Measurements from ENCODE around the gene KCNQ1. TPM values are rescaled to one million over a fixed set of nuclear protein-coding genes. Genes with fewer than 3 reads are reported as not detected.

Gene KCNQ1
- total and polyA plus RNA-seq, 12 donors = 11.0 to 447 (median 320) TPM

DNA sequence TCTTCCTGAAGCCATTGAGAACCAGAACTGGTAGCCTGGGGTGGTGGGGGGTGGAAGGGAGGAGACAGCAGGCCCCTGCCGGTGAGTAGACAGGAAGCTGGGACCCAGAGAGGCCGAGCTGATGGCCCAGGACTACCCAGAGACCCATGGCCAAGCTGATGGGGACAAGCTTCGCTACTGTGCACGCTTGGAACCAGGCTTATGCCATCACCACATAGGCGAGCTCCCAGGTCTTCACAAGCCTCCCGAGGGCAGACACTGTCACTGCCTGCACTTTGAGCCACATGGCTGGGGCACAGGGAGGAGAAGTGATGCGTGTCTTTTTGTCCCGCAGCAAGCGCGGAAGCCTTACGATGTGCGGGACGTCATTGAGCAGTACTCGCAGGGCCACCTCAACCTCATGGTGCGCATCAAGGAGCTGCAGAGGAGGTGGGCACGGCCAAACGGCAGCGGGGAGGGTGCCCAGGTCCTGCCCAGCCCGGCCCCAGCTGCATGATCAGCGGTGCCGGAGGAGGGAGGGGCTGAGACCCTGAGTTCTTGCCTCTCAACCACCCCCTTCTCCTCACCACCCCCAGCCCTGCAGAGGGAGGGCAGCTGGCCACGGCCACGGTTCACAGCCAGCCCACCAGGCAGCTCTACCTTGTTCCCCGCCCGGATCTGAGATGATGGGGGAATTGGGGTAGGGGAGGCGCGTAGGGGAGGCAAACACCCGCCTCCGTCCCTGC lies 331.0 kb downstream of the KCNQ1 start:
- no peak for TF ChIP-seq POLR2A (IDR thresholded peaks at IDR 0.05)
- TF ChIP-seq, protein P1, sequence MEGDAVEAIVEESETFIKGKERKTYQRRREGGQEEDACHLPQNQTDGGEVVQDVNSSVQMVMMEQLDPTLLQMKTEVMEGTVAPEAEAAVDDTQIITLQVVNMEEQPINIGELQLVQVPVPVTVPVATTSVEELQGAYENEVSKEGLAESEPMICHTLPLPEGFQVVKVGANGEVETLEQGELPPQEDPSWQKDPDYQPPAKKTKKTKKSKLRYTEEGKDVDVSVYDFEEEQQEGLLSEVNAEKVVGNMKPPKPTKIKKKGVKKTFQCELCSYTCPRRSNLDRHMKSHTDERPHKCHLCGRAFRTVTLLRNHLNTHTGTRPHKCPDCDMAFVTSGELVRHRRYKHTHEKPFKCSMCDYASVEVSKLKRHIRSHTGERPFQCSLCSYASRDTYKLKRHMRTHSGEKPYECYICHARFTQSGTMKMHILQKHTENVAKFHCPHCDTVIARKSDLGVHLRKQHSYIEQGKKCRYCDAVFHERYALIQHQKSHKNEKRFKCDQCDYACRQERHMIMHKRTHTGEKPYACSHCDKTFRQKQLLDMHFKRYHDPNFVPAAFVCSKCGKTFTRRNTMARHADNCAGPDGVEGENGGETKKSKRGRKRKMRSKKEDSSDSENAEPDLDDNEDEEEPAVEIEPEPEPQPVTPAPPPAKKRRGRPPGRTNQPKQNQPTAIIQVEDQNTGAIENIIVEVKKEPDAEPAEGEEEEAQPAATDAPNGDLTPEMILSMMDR (IDR thresholded peaks at IDR 0.05) = no peak
- H3K27me3 ChIP-seq = no peaks in the 10 kb centered on the region
- H3K36me3 ChIP-seq (replicated peaks in 1 of 2) = peaks cover 0 to 4% of the 10 kb centered on the region in 2 donors
- intact Hi-C loops (cut with DNase I) = no loop called here
- 90 to 100% (median 95%) methylated on average over 14 to 29 of the region's 29 CpGs for WGBS, 4 donors
- H3K27ac ChIP-seq = peak overlapping the region in 3 of 5 donors; percentile 85 to 99 (median 90)
- no peaks in the 10 kb centered on the region for H3K9me3 ChIP-seq (replicated peaks in 1 of 3)
- H3K4me3 ChIP-seq = no peak overlapping the region
- DNase-seq = peak in 6 of 7 donors; percentile 10 to 53 (median 18)
- H3K4me1 ChIP-seq (replicated peaks in 1 of 2) = peaks cover 41 to 44% of the 10 kb centered on the region in 2 donors

DNA sequence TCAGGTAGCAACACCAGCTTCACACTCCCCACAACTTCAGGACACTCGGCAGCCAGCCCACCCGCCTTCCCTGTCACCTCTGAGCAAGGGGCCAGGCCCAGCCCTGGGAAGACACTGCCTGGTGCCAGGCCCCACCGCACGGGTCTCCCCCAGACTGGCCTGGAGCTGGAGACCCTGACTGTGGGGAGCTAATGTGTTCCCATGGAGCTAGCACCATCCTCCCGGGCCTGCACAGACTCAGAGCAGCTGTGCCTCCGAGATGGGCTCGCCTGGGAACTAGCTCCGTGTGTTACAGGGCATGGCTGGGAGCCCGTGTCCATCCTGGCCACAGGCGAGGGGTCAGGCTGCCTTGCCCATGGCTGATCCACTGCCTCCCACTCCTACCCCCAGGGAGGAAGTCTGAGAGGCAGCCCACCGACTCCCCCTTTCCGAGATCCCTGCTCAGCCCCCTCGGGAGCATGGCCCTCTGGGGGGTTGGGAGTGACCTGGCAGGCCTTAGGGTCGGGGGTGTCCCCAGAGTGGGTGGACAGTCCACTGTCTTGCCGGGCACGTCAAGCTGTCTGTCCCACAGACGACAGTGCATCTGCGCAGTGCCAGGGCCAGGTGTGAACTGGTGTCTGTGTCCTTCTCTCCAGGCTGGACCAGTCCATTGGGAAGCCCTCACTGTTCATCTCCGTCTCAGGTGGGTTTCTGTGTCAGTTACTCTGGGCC lies 331.7 kb downstream of the KCNQ1 start:
- DNase-seq = peak in 6 of 7 donors; percentile 9 to 60 (median 22)
- no peaks in the 10 kb centered on the region for H3K9me3 ChIP-seq (replicated peaks in 1 of 3)
- peaks cover 48 to 49% of the 10 kb centered on the region in 2 donors for H3K4me1 ChIP-seq (replicated peaks in 1 of 2)
- H3K4me3 ChIP-seq = no peak overlapping the region
- H3K27ac ChIP-seq = peak overlapping the region in 3 of 5 donors; percentile 85 to 99 (median 90)
- 89 to 93% (median 91%) methylated on average over 4 to 19 of the region's 19 CpGs for WGBS, 4 donors
- intact Hi-C loops (cut with DNase I) = no loop called here
- peaks cover 0 to 4% of the 10 kb centered on the region in 2 donors for H3K36me3 ChIP-seq (replicated peaks in 1 of 2)
- H3K27me3 ChIP-seq = no peaks in the 10 kb centered on the region
- no peak for TF ChIP-seq POLR2A (IDR thresholded peaks at IDR 0.05)
- TF ChIP-seq, protein P1 (IDR thresholded peaks at IDR 0.05) = no peak

DNA sequence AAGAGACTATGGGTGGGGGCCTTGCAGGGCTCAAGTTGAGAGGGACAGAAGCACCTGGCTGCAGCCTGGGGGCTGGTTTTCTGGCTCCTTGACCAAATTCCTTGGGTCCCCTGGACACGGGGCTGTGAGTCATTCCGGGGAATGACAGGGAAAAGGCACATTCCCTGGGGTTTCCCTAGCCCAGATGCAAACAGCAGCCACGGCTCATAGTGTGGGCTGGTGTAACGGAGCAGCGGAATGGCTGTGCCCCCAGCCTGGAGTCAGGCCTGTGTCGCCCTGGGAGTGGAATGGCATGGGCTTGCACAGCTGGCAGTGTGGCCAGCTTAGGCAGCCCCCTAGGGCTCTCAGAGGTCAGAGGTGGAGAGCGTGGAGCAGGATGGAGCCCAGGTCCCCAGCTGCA lies 332.6 kb downstream of the KCNQ1 start:
- TF ChIP-seq, protein P1 (IDR thresholded peaks at IDR 0.05) = no peak
- no peak for TF ChIP-seq POLR2A (IDR thresholded peaks at IDR 0.05)
- no peaks in the 10 kb centered on the region for H3K27me3 ChIP-seq
- intact Hi-C loops (cut with DNase I) = no loop called here
- peaks cover 48 to 49% of the 10 kb centered on the region in 2 donors for H3K4me1 ChIP-seq (replicated peaks in 1 of 2)
- WGBS, 4 donors = 59 to 76% (median 64%) methylated on average over 3 to 7 of the region's 7 CpGs
- no peak overlapping the region for H3K4me3 ChIP-seq
- H3K9me3 ChIP-seq (replicated peaks in 1 of 3) = no peaks in the 10 kb centered on the region
- peak overlapping the region in 4 of 5 donors; percentile 85 to 99 (median 91) for H3K27ac ChIP-seq
- H3K36me3 ChIP-seq (replicated peaks in 1 of 2) = peaks cover 0 to 2% of the 10 kb centered on the region in 2 donors
- DNase-seq = peak; percentile 45 to 81 (median 67)

DNA sequence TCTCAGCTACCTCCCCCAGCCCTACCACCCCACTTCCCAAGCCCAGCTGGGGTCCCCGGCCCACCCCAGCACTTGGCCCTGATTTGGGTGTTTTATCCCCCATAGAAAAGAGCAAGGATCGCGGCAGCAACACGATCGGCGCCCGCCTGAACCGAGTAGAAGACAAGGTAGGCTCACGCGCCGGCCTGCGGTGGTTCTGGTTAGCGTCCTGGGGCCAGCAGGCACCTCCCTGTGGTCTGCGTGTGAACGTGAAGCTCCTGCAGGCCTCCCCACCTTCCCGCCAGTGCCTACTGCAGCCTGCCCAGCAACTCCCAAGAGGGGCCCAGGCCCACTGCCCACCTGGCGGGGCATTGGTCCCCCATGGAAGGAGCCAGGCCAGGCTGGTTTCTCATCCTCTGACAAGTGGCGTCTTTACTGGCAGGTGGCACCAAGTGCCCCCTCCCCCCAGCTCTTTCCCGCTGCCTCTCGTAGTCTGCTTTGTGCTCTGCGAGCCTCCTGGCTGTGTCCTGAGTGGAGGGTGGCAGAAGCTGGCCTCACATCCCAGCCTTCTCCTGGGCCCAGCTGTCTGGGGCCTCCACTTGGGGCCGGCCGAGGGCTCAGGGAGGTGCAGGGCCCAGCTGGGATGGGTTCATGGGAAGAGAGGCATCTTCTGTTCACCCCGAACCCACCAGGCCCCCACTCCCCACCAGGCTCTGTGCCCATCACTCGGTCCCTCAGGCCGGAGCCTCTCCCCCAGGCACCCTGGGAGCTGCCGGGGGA lies 333.2 kb downstream of the KCNQ1 start:
- Histone ChIP-seq H3K4me1 (replicated peaks in 1 of 2) (peaks cover 48 to 49% of the 10 kb centered on the region in 2 donors), H3K4me3 (peak overlapping the region in 1 of 4 donors; percentile 16), H3K27ac (peak overlapping the region; percentile 75 to 99 (median 90)), H3K9me3 (replicated peaks in 1 of 3) (no peaks in the 10 kb centered on the region), H3K36me3 (replicated peaks in 1 of 2) (no peaks in the 10 kb centered on the region), H3K27me3 (no peaks in the 10 kb centered on the region)
- DNase-seq = peak in 6 of 7 donors; percentile 17 to 73 (median 42)
- 66 to 90% (median 77%) methylated on average over 8 to 27 of the region's 27 CpGs for WGBS, 4 donors
- TF ChIP-seq, protein P1 (IDR thresholded peaks at IDR 0.05) = no peak
- TF ChIP-seq POLR2A (IDR thresholded peaks at IDR 0.05) = no peak
- intact Hi-C loops (cut with DNase I) = no loop called here

All from adrenal gland (tissue), 12 donors.